A673 (cell line): ENCODE data around the gene BPIFB1. TPM values are rescaled to one million over a fixed set of nuclear protein-coding genes. Genes with fewer than 3 reads are reported as not detected.

Source experiments
- BruUV-seq: library from RNA; stranded (reverse); fragments of 400-500 nt; replicated peaks from 2 replicates; lab custom pipeline; 2021; lab: Mats Ljungman, UMichigan
- CTCF ChIA-PET: fragments of 300-600 bp; sonication (Branson Sonifier 250); formaldehyde crosslinking; loops from one replicate; lab custom pipeline; 2022; ENCODE audit warnings: antibody characterized with exemption; lab: Charles Lee
- POLR2A ChIA-PET: fragments of 300-600 bp; sonication (Branson Sonifier 250); formaldehyde crosslinking; loops from one replicate; lab custom pipeline; 2022; ENCODE audit warnings: antibody characterized with exemption; ENCODE audit not compliant: low non-redundant PET; lab: Charles Lee
- DNase-seq: peaks from one replicate; pipeline ENCODE4 v3.0.0-alpha.2; 2015; ENCODE audit warnings: low spot score
- H3K27ac ChIP-seq: fragments of 200-600 bp; sonication (generic); 2 replicates; pipeline ENCODE4 v1.5.1; 2016; ENCODE audit warnings: mixed run types, low read depth, mild to moderate bottlenecking, mixed read lengths, antibody characterized with exemption, low read length; ENCODE audit not compliant: poor library complexity, severe bottlenecking
- H3K27me3 ChIP-seq: fragments of 200-600 bp; sonication (generic); replicated peaks from 2 replicates; pipeline ENCODE4 v1.6.1; 2017; ENCODE audit warnings: mixed run types, low read depth, mild to moderate bottlenecking, mixed read lengths, antibody characterized with exemption, low read length; ENCODE audit not compliant: insufficient read depth, poor library complexity
- H3K36me3 ChIP-seq: fragments of 200-600 bp; sonication (generic); 2 replicates; pipeline ENCODE4 v1.6.1; 2016; ENCODE audit warnings: mixed run types, mild to moderate bottlenecking, mixed read lengths, antibody characterized with exemption, low read length; ENCODE audit not compliant: insufficient read depth, poor library complexity, severe bottlenecking
- H3K4me1 ChIP-seq: fragments of 200-600 bp; sonication (generic); 2 replicates; pipeline ENCODE4 v1.6.1; 2017; ENCODE audit warnings: mixed run types, mild to moderate bottlenecking, mixed read lengths, antibody characterized with exemption, low read length; ENCODE audit not compliant: insufficient read depth, poor library complexity, severe bottlenecking
- H3K4me3 ChIP-seq: fragments of 200-600 bp; sonication (generic); 2 replicates; pipeline ENCODE4 v1.5.1; 2016; ENCODE audit warnings: low read depth, mixed run types, mild to moderate bottlenecking, mixed read lengths, low read length; ENCODE audit not compliant: poor library complexity, severe bottlenecking
- H3K9me3 ChIP-seq: fragments of 200-600 bp; sonication (generic); 2 replicates; pipeline ENCODE4 v1.6.1; 2016; ENCODE audit warnings: mixed run types, low read depth, mild to moderate bottlenecking, mixed read lengths, antibody characterized with exemption, low read length; ENCODE audit not compliant: poor library complexity, severe bottlenecking
- EZH2 ChIP-seq: fragments of 200-600 bp; sonication (generic); IDR thresholded peaks from 2 replicates; pipeline ENCODE4 v1.6.1; 2017; ENCODE audit warnings: borderline replicate concordance, low read depth, mild to moderate bottlenecking, mixed read lengths, antibody characterized with exemption, low read length; ENCODE audit not compliant: poor library complexity, severe bottlenecking
- intact Hi-C: fragments of 100-400 bp; cut with micrococcal nuclease; formaldehyde crosslinking; loops from one replicate; pipeline ENCODE4 v1.10.0; 2022; ENCODE audit not compliant: unreplicated experiment
- total RNA-seq: library from RNA; stranded (reverse); gene quantifications from 2 replicates; pipeline ENCODE4 v1.2.3, GENCODE V29; 2021
- TF ChIP-seq, protein P1 (sequence below): fragments of 300-800, 200-600 bp; sonication (generic); conservative IDR thresholded peaks from 2 replicates; pipeline ENCODE4 v1.5.1; 2017; ENCODE audit warnings: low read depth, mild to moderate bottlenecking, antibody characterized with exemption, low read length, moderate library complexity, mixed read lengths

The BPIFB1 gene
- total RNA-seq, 1 experiment from 2014 or later: not detected

DNA sequence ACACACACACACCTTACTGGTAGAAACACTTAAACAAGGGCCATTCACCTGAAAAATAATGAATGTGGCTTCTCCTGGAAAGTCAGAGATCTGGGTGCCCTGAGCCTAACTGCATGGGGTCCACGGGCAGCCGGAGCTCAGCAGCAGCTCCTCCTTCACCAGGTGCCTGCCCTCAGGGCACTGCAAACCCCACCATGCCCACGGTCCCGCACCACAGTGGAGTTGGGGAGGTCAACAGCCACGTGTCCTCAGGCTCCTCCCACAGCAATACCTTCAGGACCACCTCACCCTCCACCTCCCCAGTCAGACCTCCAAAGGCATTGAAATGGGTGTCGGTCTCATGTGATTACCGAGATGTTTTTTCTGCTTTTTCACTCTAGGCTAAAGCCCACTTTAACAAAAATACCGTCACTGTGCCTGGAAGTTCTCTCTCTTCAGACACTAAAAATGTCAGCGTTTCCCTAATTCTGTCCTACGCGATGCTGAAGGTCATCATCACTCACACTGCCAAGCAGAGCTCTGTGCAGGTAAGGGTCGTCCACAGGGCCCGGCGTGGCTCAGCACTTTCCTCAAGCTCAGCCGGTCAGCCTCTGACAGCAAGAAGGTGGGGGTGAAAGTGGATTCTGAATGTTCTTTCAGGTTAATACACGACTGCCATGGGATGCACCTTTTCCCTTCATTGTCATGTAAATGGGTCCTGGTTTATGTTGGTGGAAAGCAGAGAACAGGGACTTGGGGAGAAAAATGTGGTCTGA, 69.4 kb downstream of the BPIFB1 start:
- Histone ChIP-seq H3K4me1 (no peaks in the 10 kb centered on the region), H3K27me3 (no peaks in the 10 kb centered on the region), H3K27ac (no peak overlapping the region), H3K4me3 (no peak overlapping the region), H3K9me3 (no peaks in the 10 kb centered on the region), H3K36me3 (no peaks in the 10 kb centered on the region)
- BruUV-seq: no TSS peak
- intact Hi-C loops: no loop called here
- POLR2A ChIA-PET: interaction anchor here (0.7 kb wide), 1 partner anchor 387 kb away, joined by 3 read pairs; no protein-coding TSS in a partner anchor
- CTCF ChIA-PET: no interaction called here
- TF ChIP-seq EZH2: no peak
- TF ChIP-seq, protein P1, sequence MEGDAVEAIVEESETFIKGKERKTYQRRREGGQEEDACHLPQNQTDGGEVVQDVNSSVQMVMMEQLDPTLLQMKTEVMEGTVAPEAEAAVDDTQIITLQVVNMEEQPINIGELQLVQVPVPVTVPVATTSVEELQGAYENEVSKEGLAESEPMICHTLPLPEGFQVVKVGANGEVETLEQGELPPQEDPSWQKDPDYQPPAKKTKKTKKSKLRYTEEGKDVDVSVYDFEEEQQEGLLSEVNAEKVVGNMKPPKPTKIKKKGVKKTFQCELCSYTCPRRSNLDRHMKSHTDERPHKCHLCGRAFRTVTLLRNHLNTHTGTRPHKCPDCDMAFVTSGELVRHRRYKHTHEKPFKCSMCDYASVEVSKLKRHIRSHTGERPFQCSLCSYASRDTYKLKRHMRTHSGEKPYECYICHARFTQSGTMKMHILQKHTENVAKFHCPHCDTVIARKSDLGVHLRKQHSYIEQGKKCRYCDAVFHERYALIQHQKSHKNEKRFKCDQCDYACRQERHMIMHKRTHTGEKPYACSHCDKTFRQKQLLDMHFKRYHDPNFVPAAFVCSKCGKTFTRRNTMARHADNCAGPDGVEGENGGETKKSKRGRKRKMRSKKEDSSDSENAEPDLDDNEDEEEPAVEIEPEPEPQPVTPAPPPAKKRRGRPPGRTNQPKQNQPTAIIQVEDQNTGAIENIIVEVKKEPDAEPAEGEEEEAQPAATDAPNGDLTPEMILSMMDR: no peak
- no peak for DNase-seq

DNA sequence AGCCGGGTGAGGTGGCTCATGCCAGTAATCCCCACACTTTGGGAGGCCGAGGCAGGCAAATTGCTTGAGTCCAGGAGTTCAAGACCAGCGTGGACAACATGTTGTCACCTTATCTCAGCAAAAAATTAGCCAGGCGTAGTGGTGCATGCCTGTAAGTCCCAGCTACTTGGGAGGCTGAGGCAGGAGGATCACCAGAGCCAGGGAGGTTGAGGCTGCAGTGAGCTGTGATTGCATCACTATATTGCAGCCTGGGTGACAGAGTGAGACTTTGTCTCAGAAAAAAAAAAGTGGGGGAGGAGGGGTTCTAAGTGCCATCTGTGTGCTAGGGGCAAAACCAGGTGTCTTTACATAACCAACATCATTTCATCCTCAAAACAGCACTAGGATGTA, 70.0 kb downstream of the BPIFB1 start:
- Histone ChIP-seq H3K9me3 (no peaks in the 10 kb centered on the region), H3K4me3 (no peak overlapping the region), H3K4me1 (no peaks in the 10 kb centered on the region), H3K27me3 (no peaks in the 10 kb centered on the region), H3K36me3 (no peaks in the 10 kb centered on the region), H3K27ac (no peak overlapping the region)
- intact Hi-C loops: no loop called here
- ChIA-PET CTCF (no interaction called here), POLR2A (interaction anchor here (0.7 kb wide), 1 partner anchor 388 kb away, joined by 3 read pairs; no protein-coding TSS in a partner anchor)
- no TSS peak for BruUV-seq
- DNase-seq: no peak
- TF ChIP-seq, protein P1: no peak
- TF ChIP-seq EZH2: no peak

Other genes with a start within 250 kb of the BPIFB1 start
- gene BPIFB3, start 229.3 kb upstream of the BPIFB1 start, total RNA-seq: not detected in 2 replicates
- not detected in 2 replicates for gene BPIFB4, start 203.6 kb upstream of the BPIFB1 start, total RNA-seq
- not detected in 2 replicates for gene BPIFA2, start 115.1 kb upstream of the BPIFB1 start, total RNA-seq
- gene BPIFA3, start 65.9 kb upstream of the BPIFB1 start, total RNA-seq: not detected in 2 replicates
- gene BPIFA1, start 47.2 kb upstream of the BPIFB1 start, total RNA-seq: not detected in 2 replicates
- 52.7 and 62.1 TPM in 2 replicates for gene CDK5RAP1, start 118.3 kb downstream of the BPIFB1 start, total RNA-seq
- 4.4 and 7.5 TPM in 2 replicates for gene SNTA1, start 160.5 kb downstream of the BPIFB1 start, total RNA-seq
- gene CBFA2T2, start 206.9 kb downstream of the BPIFB1 start, total RNA-seq: 13.1 and 15.2 TPM in 2 replicates